ENCODE measurements around the gene FTO. TPM values are rescaled to one million over a fixed set of nuclear protein-coding genes. Genes with fewer than 3 reads are reported as not detected.

Gene FTO
- total and polyA plus RNA-seq, 2 of the 13 experiments (the other 11 are each of a cell fraction or from before 2014, with no cell fraction given), result 41.6 to 55.8 TPM

DNA sequence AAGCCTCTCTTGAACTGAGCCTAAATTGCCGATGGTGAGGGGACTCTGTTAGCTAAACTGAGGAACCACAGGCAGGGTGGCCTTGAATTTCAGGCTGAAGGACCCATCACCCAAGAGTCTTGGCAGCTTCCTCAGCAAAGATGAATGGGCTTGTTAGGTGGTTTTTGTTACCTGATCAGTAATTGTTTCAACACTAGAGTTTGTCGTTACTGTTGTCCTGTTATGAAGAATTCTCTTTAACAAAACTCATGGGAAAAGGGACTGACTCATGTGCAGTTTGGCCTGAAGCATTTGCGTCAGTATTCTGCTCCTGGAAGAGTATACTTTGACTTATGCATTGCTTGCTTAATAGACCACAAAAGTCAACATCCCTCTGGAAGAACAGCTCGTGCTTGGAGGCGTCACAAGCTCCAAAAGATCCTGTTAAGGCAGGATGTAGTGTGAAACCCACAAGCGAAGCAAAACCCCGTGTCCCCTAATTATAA, 376.6 kb downstream of the FTO start:
- FAIRE-seq, result peak; percentile 84
- TF ChIP-seq CEBPB (IDR thresholded peaks at IDR 0.05; ENCODE audit: borderline replicate concordance, low read depth, low read length) (peak; percentile 90), ZNF792 (CRISPR knock-in tag; IDR thresholded peaks at IDR 0.05) (peak; percentile 82; the same call in 1 of the 2 replicates), WIZ (CRISPR knock-in tag; IDR thresholded peaks at IDR 0.05) (0 out of 2 replicates have a peak, but pooled peaks have one; percentile 32), BCL6 (CRISPR knock-in tag; IDR thresholded peaks at IDR 0.05) (peak; percentile 70), HDAC1 (CRISPR knock-in tag; IDR thresholded peaks at IDR 0.05) (peak; percentile 72), NFATC3 (CRISPR knock-in tag; IDR thresholded peaks at IDR 0.05) (no peak), ZNF562 (CRISPR knock-in tag; IDR thresholded peaks at IDR 0.05; ENCODE audit: borderline replicate concordance) (no peak), ZNF605 (CRISPR knock-in tag; IDR thresholded peaks at IDR 0.05) (peak; percentile 50; the same call in 1 of the 2 replicates)
- TF ChIP-seq, protein P1, sequence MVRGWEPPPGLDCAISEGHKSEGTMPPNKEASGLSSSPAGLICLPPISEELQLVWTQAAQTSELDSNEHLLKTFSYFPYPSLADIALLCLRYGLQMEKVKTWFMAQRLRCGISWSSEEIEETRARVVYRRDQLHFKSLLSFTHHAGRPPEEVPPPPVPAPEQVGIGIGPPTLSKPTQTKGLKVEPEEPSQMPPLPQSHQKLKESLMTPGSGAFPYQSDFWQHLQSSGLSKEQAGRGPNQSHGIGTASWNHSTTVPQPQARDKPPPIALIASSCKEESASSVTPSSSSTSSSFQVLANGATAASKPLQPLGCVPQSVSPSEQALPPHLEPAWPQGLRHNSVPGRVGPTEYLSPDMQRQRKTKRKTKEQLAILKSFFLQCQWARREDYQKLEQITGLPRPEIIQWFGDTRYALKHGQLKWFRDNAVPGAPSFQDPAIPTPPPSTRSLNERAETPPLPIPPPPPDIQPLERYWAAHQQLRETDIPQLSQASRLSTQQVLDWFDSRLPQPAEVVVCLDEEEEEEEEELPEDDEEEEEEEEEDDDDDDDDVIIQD (CRISPR knock-in tag; IDR thresholded peaks at IDR 0.05; ENCODE audit: low read depth), result peak; percentile 91
- TF ChIP-seq, protein P2, sequence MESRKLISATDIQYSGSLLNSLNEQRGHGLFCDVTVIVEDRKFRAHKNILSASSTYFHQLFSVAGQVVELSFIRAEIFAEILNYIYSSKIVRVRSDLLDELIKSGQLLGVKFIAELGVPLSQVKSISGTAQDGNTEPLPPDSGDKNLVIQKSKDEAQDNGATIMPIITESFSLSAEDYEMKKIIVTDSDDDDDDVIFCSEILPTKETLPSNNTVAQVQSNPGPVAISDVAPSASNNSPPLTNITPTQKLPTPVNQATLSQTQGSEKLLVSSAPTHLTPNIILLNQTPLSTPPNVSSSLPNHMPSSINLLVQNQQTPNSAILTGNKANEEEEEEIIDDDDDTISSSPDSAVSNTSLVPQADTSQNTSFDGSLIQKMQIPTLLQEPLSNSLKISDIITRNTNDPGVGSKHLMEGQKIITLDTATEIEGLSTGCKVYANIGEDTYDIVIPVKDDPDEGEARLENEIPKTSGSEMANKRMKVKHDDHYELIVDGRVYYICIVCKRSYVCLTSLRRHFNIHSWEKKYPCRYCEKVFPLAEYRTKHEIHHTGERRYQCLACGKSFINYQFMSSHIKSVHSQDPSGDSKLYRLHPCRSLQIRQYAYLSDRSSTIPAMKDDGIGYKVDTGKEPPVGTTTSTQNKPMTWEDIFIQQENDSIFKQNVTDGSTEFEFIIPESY (CRISPR knock-in tag; IDR thresholded peaks at IDR 0.05), result peak; percentile 17; the same call in 1 of the 2 replicates
- TF ChIP-seq, protein P3, sequence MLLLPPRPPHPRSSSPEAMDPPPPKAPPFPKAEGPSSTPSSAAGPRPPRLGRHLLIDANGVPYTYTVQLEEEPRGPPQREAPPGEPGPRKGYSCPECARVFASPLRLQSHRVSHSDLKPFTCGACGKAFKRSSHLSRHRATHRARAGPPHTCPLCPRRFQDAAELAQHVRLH (CRISPR knock-in tag; IDR thresholded peaks at IDR 0.05; ENCODE audit: borderline replicate concordance, low read depth), result 0 out of 2 replicates have a peak, but pooled peaks have one; percentile 25
- TF ChIP-seq, protein P4, sequence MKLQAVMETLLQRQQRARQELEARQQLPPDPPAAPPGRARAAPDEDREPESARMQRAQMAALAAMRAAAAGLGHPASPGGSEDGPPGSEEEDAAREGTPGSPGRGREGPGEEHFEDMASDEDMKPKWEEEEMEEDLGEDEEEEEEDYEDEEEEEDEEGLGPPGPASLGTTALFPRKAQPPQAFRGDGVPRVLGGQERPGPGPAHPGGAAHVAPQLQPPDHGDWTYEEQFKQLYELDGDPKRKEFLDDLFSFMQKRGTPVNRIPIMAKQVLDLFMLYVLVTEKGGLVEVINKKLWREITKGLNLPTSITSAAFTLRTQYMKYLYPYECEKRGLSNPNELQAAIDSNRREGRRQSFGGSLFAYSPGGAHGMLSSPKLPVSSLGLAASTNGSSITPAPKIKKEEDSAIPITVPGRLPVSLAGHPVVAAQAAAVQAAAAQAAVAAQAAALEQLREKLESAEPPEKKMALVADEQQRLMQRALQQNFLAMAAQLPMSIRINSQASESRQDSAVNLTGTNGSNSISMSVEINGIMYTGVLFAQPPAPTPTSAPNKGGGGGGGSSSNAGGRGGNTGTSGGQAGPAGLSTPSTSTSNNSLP (IDR thresholded peaks at IDR 0.05; ENCODE audit: low read depth, low read length), result 0 out of 2 replicates have a peak, but pooled peaks have one; percentile 35
- TF ChIP-seq, protein P5, sequence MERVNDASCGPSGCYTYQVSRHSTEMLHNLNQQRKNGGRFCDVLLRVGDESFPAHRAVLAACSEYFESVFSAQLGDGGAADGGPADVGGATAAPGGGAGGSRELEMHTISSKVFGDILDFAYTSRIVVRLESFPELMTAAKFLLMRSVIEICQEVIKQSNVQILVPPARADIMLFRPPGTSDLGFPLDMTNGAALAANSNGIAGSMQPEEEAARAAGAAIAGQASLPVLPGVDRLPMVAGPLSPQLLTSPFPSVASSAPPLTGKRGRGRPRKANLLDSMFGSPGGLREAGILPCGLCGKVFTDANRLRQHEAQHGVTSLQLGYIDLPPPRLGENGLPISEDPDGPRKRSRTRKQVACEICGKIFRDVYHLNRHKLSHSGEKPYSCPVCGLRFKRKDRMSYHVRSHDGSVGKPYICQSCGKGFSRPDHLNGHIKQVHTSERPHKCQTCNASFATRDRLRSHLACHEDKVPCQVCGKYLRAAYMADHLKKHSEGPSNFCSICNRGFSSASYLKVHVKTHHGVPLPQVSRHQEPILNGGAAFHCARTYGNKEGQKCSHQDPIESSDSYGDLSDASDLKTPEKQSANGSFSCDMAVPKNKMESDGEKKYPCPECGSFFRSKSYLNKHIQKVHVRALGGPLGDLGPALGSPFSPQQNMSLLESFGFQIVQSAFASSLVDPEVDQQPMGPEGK (CRISPR knock-in tag; IDR thresholded peaks at IDR 0.05), result peak; percentile 38; the same call in 1 of the 2 replicates

More for the DNA sequence above, 376.6 kb downstream of the FTO start:
- WGBS (ENCODE audit: low lambda C conversion rate), result 9% methylated on average over 7 of the region's 7 CpGs
- Histone ChIP-seq H3K4me2 (ENCODE audit: low read depth, low read length) (peak overlapping the region; percentile 55), H3K9ac (ENCODE audit: insufficient read depth, low read depth, low read length) (peak overlapping the region; percentile 50; the same call in 1 of the 2 replicates), H4K20me1 (ENCODE audit: insufficient read depth, low read length) (no peaks in the 10 kb centered on the region), H2AFZ (ENCODE audit: low read length) (no peak overlapping the region), H3K36me3 (replicated peaks in 1 of 2; ENCODE audit: control insufficient read depth in 1 of 2, insufficient read depth in 2 of 2, low read length in 2 of 2) (0 out of 5 replicates have a peak, but pooled peaks cover 0 to under 1% of the 10 kb centered on the region in 2 experiments), H3K79me2 (ENCODE audit: insufficient read depth, low read length) (no peaks in the 10 kb centered on the region), H3K27ac (ENCODE audit: extremely low read length, insufficient read depth, low read length) (peak overlapping the region; percentile 67), H3K9me3 (ENCODE audit: low read length) (no peaks in the 10 kb centered on the region), H3K4me1 (ENCODE audit: insufficient read depth, low read length) (peaks cover 56% of the 10 kb centered on the region), H3K4me3 (replicated peaks in 1 of 3; ENCODE audit: insufficient read depth in 1 of 3, low read depth in 2 of 3, low read length in 3 of 3) (no peak overlapping the region; a peak in 1 of 6 replicates), H3K27me3 (ENCODE audit: control insufficient read depth in 1 of 2, insufficient read depth in 2 of 2, low read length in 2 of 2) (no peaks in the 10 kb centered on the region)
- intact Hi-C loops (cut with micrococcal nuclease; ENCODE audit: unreplicated experiment) (loop anchor here (1.0 kb wide), 1 partner anchor 96 kb away; no protein-coding TSS in a partner anchor), in situ Hi-C loops (cut with HindIII; ENCODE audit: extremely low pct_ligation_motif_present, low pct_unique_long_range_greater_than_20kb) (loop anchor here (5.0 kb wide), 1 partner anchor 97 kb away; no protein-coding TSS in a partner anchor)
- ATAC-seq (peak; percentile 97), DNase-seq (ENCODE audit: low spot score) (peak; percentile 94)
- BruUV-seq (replicated peaks), result no TSS peak
- POLR2A ChIA-PET, result interaction anchor here (1.2 to 2.0 kb wide), 5 partner anchors 13 to 100 kb away, joined by 4 to 8 read pairs (median 5); no protein-coding TSS in a partner anchor
- CTCF ChIA-PET (ENCODE audit: low intra/inter-chr PET ratio, low total read pairs), result no interaction called here
